Activated CD8-positive, alpha-beta memory T cell treated with anti-CD3 and anti-CD28 coated beads, Interleukin-2, amount 50 U/mL, for 1 hour (primary cell): Measurements from ENCODE around the gene ANKRA2.
A peak's percentile ranks its signal among the peaks of the same experiment; 100 is the strongest.

ENCODE experiments used
- DNase-seq: peaks from one replicate; pipeline ENCODE4 v3.0.0-alpha.2; 2020; ENCODE audit errors: extremely low read depth

ANKRA2 gene, protein sequence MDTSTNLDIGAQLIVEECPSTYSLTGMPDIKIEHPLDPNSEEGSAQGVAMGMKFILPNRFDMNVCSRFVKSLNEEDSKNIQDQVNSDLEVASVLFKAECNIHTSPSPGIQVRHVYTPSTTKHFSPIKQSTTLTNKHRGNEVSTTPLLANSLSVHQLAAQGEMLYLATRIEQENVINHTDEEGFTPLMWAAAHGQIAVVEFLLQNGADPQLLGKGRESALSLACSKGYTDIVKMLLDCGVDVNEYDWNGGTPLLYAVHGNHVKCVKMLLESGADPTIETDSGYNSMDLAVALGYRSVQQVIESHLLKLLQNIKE

DNA sequence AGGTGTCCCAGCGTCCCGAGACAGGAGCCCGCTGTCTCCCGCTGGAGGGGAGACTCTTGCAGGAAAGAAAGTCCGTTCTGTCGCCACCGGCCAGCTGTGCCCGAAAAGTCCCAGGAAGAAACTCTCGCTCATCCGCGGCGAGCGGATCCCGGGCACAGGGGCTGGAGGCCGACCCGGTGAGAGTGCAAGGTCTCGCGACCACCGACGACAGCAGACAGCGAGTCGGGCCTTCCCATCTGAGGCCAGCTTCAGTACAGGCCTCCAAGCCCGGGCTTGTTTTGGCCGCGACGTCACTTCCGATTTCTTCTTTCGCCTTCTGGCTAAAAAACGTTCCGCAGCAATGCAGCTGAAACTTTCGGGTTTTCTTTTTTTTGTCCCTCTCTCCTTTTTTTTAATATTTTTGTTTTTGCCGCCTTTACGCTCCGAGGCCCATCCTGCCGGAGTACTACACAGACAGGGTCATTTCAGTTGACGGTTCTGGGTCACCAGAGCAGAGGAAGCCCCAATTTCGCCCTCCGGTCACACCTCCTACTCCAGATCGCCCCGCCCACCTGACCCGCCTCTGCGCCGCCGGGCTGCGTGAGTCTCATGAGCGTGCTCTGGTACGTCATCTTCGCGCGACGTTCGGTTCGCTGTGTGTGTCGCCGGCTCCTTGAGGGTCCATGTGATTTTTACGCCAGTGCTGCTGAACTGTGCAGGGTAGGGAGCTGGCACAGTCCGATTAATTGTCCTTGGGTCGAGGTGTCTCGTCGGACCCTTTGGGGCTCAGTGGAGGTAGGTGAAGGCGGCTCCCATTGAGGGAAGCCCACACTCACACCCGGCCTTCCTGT lies at the start of gene ANKRA2, which contains the start of gene UTP15:
Gene ANKRA2, minus strand, starts transcription at position 501 of the 830 bp plus-strand sequence. CDS start 2,758 bp downstream, outside the sequence.
Gene UTP15, plus strand, starts transcription at position 605 of the 830 bp plus-strand sequence. CDS start 1,602 bp downstream, outside the sequence.
- DNase-seq, result peak; percentile 98

- no peak for DNase-seq
Observed at GRCh38 chr5:73615085-73615484, 49.6 kb upstream of the ANKRA2 start.

- no peak for DNase-seq
Observed at GRCh38 chr5:73612799-73613198, 47.4 kb upstream of the ANKRA2 start.

- DNase-seq, result no peak
Observed at GRCh38 chr5:73607228-73607627, 41.8 kb upstream of the ANKRA2 start.

- DNase-seq, result no peak
Observed at GRCh38 chr5:73606206-73606753, 40.8 kb upstream of the ANKRA2 start.

DNA sequence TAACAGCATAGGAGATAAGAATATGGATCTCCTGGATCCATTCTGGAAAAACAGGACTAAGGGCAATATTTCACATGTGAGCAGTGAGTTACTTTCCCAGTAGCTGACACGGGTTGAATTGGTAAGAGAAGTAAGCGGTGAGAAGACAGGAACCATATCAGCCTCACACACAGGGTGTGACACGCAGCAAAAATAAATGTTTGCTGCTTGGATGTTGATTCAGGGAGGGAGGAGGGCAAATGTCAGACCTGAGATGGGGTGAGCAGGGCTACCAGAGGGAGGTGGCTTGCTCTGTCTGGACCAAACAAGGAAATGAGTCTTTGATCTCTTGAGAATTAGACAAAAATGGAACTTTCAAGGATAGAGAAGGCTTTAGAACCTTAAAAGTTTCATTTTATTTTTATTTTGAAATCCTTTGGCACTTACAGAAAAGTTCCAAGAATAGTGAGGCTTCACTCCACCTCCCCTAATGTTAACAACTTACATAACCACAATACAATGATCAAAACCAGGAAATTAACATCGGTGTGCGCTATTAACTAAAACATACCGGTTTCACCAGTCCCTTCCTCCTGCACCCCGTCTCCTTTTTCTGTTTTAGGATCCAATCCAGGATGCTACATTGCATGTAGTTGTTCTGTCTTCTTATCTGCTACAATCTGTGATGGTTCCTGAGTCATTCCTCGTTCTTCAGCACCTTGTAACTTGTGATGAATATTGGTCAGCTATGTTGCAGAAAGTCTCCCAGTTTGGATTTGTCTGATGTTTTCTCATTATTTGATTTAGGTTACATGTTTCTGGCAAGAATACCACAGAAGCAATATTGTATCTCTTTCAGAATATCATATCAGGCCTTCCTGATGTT lies 40.0 kb upstream of the ANKRA2 start:
- no peak for DNase-seq

DNA sequence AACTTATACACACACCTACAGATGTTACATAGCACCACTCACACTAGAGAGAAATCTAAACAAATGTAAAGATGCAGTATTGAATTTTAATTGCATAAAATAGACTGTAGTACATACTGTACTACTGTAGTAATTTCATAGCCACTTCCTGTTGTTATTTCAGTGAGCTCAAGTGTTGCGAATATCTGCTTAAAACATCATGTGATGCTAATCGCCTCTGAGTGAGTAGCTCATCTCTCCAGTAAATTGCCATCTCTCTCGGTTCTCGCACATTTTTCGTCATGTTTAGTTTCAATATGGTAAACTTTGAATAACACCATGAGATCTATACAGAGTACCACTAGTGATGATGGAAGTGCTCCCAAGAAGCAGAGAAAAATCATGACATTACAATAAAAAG lies 38.6 kb upstream of the ANKRA2 start:
- DNase-seq, result no peak

- DNase-seq, result no peak
Observed at GRCh38 chr5:73599380-73599779, 33.9 kb upstream of the ANKRA2 start.

DNA sequence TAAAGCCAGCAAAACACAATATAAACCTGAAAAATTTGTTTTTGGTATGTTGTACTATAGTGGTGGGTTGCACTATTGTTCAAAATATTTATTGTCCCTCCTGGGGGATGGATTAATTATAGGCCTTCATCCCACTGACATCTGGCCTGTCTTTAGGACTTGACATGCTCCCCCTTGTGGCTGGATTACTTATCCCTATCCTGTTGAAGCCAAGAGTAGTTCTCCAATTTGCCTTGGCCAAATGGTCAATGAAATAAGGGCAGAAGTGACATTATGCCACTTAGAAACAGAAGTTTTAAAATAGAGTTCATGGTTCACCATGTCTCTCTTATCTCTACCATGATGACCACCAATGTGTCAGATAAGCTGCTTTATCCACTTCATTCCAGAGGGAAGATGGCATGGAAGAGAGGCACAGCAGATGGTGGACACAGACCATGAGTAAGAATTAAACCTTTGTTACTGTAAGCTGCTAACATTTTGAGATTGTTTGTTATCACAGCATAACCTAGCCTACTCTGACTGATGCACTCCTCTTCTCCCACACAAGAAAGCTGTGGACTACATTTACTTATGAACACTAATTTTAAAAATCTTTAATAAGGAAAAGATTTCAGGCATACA lies 31.4 kb upstream of the ANKRA2 start:
- DNase-seq, result no peak

- DNase-seq, result no peak
Observed at GRCh38 chr5:73592551-73592950, 27.1 kb upstream of the ANKRA2 start.

DNA sequence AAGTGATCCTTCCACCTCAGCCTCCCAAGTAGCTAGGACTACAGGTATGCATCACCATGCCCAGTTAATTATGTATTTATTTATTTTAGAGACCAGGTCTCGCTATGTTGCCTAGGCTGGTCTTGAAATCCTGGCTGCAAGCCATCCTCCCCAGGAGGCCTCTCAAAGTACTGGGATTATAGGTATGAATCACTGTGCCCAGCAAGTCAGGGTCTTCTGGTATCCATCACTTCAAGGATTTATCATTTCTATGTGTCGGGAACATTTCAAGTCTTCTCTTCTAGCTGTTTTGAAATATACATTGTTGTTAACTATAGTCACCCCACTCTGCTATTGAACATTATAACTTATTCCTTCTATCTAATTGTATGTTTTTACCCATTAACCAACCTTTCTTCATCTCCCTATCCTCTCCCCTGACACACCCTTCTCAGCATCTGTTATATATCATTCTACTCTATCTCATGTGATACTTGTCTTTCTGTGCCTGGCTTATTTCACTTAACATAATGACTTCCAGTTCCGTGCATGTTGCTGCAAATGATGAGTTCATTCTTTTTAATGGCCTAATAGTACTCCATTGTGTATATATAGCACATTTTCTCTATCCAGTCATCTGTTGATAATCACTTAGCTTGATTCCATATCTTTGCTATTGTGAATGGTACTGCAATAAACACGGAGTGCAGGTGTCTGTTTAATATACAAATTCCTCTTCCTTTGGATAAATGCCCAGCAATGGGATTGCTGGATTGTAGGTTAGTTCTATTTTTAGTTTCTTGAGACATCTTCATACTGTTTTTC lies 26.5 kb upstream of the ANKRA2 start:
- DNase-seq, result no peak

DNA sequence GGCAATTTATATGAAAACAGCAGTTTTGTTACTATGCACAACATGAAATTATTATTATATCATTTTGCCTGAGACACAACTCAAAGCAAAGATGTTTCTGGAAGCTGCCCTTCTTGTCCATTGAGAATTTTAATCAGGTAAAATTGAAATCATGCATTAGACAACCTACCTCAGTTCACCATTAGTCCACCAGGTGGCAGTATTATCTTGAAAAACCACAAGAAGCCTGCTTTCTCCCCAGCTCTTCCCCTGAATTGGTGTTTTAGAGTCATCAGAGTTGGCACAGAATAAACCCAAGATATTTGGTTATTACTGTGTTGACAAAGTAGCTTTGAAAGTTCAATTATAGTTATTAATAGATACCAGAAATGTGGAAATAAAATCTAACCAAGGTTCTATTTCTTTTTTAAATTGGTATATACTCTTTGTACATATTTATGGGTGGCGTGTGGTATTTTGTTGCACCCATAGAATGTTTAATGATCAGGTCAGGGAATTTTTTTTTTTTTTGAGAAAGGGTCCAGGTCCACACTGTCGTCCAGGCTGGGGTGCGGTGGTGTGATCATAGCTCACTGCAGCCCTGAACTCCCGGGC lies 25.8 kb upstream of the ANKRA2 start:
- peak; percentile 29 for DNase-seq

GRCh38 chr5:73587923-73588322 lies 22.5 kb upstream of the ANKRA2 start:
- no peak for DNase-seq

DNA sequence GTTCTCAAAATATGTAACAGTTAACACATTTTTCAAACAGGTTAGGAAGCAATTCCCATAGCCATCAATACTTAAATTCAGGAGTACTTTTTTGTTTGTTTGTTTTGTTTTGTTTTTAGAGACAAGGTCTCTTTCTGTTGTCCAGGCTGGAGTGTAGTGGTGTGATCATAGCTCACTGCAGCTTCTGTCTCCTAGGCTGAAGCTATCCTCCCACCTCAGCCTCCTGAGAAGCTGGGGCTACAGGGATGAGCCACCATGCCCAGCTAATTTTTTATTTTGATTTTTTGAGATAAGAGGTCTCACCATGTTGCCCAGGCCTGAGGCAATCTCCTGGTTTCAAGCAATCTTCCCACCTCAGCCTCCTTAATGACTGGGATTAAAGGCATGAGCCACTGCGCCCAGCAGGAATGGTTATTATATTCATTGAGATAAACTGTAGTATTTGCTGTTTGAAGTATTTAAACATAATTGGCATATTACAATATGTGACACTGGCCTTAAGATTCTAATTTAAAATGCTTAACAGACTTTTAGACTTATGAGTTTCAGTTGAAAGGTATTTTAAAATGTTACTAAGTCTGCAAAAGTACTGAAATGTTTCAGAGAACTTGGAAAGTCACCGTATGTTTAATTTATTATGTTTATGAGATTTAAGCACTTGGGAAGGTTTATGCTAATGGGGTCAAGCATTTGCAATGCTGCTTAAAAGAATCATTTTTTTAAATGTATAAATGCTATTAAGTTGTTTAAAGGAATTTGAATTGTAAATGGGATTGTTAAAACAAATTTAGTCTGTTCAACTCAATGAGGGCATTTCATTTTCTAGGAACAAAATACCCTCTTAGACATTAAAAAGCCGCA lies 17.1 kb upstream of the ANKRA2 start:
- no peak for DNase-seq

GRCh38 chr5:73565969-73566547 lies 619 bp upstream of the ANKRA2 start:
- DNase-seq, result no peak

GRCh38 chr5:73564675-73565074 lies 764 bp downstream of the ANKRA2 start:
- no peak for DNase-seq

DNA sequence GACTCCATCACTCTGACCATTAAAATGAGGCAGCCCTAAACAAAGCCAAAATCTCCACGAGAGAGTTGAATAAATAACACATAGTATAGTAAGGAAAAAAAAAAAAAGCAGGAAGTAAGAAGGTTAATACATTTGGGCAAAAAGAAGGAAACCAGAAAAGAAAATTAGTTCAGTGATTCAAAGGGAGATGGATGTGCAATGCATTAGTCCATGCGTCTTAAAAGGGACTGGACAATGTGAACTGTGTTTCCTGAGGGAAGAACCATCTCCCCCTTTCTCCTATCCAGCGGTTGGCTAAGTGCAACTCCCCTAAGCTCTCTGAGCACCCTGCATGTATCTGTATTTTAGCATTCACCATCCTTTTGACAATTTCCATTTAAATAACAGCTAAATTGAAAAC lies 1.4 kb downstream of the ANKRA2 start:
- no peak for DNase-seq

- DNase-seq, result no peak
Observed at GRCh38 chr5:73558950-73559349, 6.5 kb downstream of the ANKRA2 start.

GRCh38 chr5:73552642-73553041 lies 12.8 kb downstream of the ANKRA2 start:
- DNase-seq, result no peak
